GM12873 (cell line): ENCODE measurements around the gene MEN1.
A peak's percentile ranks its signal among the peaks of the same experiment; 100 is the strongest.

Source experiments
- CTCF ChIP-seq: IDR thresholded peaks from 2 replicates; pipeline ENCODE4 v1.5.1; 2012; ENCODE audit warnings: low read depth, mild to moderate bottlenecking, moderate library complexity, low read length, control low read depth; ENCODE audit not compliant: insufficient read depth; ENCODE audit errors: missing control alignments

MEN1 gene

DNA sequence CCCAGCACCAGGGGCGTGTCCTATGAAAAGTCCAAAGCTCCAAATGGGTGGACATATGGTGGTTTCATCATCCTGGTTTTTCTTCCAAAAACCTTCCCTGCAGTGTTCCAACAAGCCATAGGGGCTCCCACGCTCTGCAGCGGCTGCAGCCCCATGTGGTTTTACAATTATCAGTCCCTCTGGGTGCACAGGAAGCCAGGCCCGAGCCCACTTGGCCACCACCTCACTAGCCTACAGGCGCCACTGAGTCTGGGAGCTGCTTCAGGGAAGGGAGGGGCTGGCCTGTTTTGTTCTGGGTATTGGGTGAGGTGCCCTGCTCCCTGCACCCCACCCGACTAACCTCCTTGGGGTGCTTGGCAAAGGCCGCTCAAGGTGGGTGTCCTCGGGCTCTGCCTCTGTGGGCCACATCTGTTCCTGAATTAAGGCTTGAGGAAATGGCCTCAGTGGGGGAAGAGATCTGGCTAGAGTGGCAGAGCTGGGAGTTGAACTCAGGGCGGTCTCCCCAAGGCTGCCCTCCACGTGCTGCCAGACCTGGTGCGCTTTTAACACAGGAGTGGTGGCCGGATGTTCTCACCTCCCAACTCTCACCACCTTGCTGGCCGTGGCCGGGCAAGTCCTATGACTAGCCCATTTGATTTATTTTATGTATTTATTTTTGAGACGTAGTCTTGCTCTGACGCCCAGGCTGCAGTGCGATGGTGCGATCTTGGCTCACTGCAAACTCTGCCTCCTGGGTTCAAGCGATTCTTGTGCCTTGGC is 39.4 kb upstream of the MEN1 start:
- TF ChIP-seq CTCF = no peak

GRCh38 chr11:64848826-64849597 is 38.7 kb upstream of the MEN1 start:
- TF ChIP-seq CTCF = peak; percentile 26

DNA sequence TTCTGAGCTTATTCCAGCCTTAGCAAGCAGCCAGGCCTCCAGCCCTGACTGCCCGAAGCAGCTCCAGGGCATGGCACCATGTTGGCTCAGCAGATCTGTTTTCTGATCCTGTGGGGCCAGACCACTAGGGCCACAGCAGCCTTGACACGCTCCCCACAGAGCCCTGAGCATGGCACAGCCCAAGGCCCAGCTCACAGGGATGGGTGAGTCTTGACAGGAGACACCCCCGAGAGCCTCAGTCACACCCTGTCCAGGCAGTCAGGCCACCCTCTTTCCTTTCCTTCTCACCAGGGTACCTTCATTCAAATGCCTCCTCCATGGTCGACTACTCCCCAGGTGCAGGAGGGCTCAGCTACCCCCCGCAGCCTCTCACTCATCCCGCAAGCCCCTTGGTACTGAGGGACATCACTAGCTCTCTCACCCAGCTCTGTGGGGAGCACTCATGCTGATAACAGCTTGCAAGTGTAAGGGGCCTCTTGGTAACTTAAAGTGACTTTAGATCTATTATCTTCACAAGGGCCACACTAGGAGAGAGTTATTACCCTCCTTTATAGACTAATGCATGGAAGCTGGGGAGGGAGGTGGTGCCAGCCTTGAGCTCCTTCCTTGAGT is 38.0 kb upstream of the MEN1 start:
- TF ChIP-seq CTCF = no peak

DNA sequence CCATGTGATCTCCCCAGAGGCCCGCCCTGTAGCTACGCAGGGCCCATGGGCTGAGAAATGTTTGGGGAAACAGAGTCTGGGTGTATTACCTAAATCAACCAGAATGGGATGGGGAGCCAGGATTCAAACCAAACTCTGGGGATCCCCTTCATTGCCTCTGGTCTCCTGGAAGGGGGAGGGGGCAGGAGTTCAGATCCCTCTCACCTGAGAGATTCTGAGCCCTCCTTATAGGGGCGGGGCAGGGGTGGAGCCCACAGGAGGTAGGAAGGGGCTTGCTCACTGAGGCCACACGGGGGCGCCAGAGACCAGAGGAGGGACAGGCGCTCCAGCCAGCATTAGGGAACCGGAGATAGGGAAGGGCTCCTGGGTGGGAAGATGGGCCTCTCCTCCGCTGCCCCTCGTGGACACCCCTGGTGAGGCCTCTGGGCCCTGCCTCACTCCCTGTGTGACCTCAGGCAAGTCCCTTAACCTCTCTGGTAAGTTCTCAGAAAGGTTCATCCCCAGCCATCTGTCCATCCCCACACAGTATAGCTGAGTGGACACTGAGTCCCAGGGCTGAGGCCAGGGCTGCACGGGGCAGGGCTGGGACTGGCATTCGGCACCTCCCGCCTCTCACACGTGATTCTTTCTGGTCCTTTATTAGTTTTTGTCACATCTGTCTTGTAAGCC is 36.8 kb upstream of the MEN1 start:
- peak; percentile 94 for TF ChIP-seq CTCF

DNA sequence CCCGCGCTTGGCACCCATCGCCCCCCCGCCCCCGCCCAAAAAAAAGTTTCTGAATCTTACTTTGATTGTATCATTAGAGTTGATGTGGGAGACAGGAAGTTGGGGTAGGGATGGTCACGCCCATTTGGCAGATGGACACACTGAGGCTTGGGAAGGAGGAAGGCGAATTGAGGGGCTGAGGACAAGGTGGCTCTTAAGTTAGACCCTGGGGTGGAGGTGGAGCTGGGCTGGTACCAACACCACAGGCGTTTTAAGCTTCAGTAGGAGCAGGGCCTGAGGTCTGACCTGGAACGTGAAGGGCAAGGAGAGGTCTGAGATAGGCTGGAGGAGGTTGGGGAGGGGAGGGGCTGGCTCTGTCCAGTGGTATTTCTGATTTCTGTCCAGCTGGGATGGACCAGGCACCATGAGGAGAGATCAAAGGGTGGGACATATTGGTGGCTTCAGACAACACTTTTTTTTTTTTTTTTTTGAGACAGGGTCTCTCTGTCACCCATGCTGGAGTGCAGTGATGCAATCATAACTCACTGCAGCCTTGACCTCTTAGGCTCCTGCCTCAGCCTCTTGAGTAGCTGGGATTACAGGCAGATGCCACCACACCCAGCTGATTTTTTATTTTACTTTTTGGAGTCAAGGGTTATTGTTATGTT is 34.9 kb upstream of the MEN1 start:
- TF ChIP-seq CTCF = no peak

- TF ChIP-seq CTCF = peak; percentile 64
Observed at GRCh38 chr11:64844330-64845128, 34.2 kb upstream of the MEN1 start, which contains the start of gene CDC42BPG. TSS of gene CDC42BPG (minus strand) at chr11:64844653. CDS start at chr11:64844569, 84 bp downstream.
